Anterior cingulate cortex (tissue), 58 donors: ENCODE data around the gene UCK2.

Experiments
- DNase-seq, 58 donors: peaks; one replicate each; lab custom pipeline; 2025; lab: John Stamatoyannopoulos, UW

UCK2 gene

GRCh38 chr1:165877411-165877810, 50.0 kb downstream of the UCK2 start:
- no peak for DNase-seq

GRCh38 chr1:165877940-165878556, 50.6 kb downstream of the UCK2 start:
- DNase-seq, result no peak

- no peak for DNase-seq
Observed at GRCh38 chr1:165879946-165880345, 52.5 kb downstream of the UCK2 start.

GRCh38 chr1:165880993-165881392, 53.6 kb downstream of the UCK2 start:
- no peak for DNase-seq

- no peak for DNase-seq
Observed at GRCh38 chr1:165882168-165882837, 54.9 kb downstream of the UCK2 start.

GRCh38 chr1:165883056-165883455, 55.6 kb downstream of the UCK2 start:
- DNase-seq, result no peak

GRCh38 chr1:165884009-165884689, 56.7 kb downstream of the UCK2 start:
- DNase-seq, result no peak

GRCh38 chr1:165884690-165885304, 57.4 kb downstream of the UCK2 start:
- peak in 1 of 58 donors; percentile 4 for DNase-seq

GRCh38 chr1:165885305-165885694, 57.9 kb downstream of the UCK2 start:
- DNase-seq, result no peak

GRCh38 chr1:165886193-165886592, 58.8 kb downstream of the UCK2 start:
- DNase-seq, result no peak

- DNase-seq, result no peak
Observed at GRCh38 chr1:165886983-165887382, 59.6 kb downstream of the UCK2 start.

- DNase-seq, result no peak
Observed at GRCh38 chr1:165887877-165888551, 60.6 kb downstream of the UCK2 start.

- no peak for DNase-seq
Observed at GRCh38 chr1:165888552-165888920, 61.1 kb downstream of the UCK2 start.

- no peak for DNase-seq
Observed at GRCh38 chr1:165890684-165891083, 63.3 kb downstream of the UCK2 start.

- no peak for DNase-seq
Observed at GRCh38 chr1:165891111-165891860, 63.9 kb downstream of the UCK2 start.

- no peak for DNase-seq
Observed at GRCh38 chr1:165892935-165893334, 65.5 kb downstream of the UCK2 start.

- DNase-seq, result no peak
Observed at GRCh38 chr1:165893507-165893906, 66.1 kb downstream of the UCK2 start.

- no peak for DNase-seq
Observed at GRCh38 chr1:165894591-165894990, 67.2 kb downstream of the UCK2 start.

- DNase-seq, result no peak
Observed at GRCh38 chr1:165895451-165895871, 68.0 kb downstream of the UCK2 start.

GRCh38 chr1:165896277-165896676, 68.9 kb downstream of the UCK2 start:
- DNase-seq, result no peak
